NCI-H69 (cell line): ENCODE data around the gene PTPN9.
"Not testable (repeated sequence)": the region's sequence is repeated elsewhere in the genome, so short reads cannot be mapped to it uniquely, and the experiment has no call there.

Experiments
- DNase-seq: peaks from one replicate; lab custom pipeline; 2025; lab: John Stamatoyannopoulos, UW

Gene PTPN9

DNA sequence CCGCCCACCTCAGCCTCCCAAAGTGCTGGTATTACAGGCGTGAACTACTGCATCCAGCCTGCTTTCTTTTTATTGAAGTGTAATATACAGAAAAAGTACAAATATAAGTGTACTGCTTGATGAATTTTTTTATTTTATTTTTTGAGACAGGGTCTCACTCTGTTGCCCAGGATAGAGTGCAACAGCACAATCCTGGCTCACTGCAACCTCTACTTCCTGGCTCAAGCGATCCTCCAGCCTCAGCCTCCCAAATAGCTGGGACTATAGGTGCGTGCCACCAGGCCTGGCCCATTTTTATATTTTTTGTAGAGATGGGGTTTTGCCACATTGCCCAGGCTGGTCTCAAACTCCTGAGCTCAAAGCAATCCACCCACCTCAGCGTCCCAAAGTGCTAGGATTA, 3.8 kb upstream of the PTPN9 start:
- DNase-seq: not testable (repeated sequence)

DNA sequence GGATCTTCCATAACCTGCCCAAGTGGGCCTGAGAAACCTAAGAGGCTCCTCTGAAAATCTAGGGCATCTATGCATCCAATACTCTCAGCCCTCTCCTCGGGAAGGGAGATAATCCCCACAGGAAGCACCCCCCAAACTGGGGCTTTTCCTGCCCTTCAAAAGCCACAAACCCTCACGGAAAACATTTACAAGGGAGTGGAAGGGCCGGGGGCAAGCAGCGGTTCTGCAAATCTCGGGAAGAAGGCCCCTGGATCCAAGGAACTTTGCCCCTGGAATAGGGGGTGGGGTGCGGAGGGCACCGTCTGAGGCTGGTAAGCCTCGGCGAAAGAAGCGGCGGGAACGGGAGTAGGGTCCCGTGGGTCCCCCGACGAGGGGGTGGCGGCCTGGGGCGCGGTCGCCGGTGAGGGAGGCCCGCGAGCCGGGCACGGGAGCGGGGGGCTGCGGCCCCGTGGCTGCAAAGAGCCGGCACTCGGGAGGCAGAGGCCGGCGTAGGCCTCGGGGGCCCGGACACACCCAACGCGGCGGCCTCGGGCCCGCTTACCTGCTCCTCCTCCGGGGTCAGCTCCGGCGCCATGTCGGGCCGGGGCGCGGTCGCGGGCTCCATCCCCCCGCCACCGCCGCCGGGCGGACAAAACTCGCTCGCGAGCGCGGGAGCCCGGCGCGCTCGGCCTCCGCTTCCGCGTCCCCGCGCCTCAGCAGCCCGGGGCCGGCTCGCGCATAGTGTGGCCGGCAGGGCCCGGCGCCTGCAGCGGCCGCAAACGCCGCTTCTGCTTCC, 755 bp downstream of the PTPN9 start:
- peak; percentile 57 for DNase-seq

DNA sequence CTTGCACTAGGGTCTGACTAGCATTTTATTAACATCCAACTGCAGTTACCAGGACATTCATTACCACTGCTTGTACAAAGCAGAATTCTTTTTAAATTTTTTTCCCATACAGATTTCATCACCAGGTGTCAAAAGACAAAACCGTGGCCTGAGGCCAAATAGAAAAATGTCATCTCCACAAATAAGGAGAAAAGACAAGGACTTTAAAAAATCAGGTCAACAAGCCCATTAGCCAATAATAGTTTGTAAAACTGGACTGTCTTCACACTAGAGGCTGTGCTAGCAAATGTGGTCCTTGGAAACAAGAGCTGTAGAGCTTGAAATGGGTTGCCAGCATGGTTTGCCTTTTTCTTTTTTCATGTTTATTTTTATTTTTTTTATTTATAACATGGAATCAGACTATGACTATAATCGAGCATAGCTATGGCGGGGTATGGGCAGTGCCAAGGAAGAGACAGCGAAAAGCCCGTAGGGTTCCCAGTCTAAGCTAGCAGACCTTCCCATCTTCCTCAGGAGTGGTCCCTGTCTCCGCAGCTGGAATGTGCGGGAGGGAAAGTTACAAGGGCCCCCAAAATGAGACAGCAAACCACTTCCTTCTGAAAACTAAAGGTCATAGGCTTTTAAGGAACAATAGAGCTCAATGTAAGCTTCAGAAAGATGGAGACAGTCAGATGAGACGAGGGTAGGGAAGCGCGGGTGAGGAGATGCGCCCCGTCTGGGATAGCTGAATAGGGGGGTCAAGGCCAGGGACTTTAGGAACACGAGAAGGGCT, 1.5 kb downstream of the PTPN9 start:
- DNase-seq: peak; percentile 38

DNA sequence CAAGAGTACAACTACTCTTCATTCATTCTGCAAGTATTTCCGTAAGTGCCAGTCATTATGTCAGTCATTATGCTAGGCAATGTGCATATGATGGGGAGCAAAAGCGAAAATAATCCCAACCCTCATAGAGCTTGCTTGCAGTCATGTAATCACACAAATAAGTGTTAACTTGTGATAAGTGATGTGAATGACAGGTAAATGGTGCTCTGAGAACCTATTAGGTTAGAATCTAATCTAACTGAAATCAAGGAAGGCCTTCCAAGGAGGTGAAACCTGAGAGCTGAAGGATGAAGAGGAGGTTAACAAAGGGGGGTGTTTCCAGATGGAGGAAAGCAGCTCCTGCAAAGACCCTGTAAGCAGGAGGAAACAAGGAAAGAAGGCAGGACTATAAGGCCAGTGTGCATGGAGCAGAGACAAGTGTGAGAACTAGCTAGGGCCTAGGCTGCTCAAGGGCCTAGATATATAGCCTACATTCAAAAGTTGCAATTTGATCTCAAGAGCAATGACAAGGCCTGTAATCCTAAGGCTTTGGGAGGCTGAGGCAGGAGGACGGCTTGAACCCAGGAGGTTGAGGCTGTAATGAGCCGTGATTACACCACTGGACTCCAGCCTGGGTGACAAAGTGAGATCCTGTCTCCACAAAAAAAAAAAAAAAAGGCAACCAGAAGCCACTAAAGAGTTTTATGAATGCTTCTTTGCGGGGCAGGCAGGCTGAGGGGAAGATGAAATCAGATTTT, 5.3 kb downstream of the PTPN9 start:
- DNase-seq: no peak

DNA sequence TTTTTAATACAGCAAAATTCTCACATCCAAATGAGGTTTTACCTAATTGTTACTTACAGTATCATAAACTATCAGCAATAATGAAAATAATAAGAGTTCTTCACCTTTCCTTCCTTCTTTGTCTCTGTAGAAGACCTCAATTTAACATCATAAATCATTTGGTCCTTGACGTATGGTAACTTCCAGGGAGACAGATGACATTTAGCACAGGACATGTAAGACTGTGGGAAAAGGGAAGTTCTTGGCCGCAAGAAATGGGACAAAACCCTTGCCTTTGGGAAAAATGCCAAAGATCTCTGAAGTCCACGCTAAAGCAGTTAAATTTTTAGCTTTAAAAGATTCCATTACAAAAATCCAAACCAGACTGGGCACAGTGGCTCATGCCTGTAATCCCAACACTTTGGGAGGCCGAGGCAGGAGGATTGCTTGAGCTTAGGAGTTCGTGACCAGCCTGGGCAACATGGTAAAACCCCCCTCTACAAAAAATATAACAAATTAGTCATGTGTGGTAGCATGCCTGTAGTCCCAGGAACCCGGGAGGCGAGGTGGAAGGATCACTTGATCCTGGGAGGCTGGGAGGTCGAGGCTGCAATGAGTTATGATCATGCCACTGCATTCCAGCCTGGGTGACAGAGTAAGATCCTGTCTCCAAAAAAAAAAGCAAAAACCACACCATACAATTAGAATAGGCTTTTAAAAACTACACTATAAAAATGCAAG, 8.8 kb downstream of the PTPN9 start:
- no peak for DNase-seq

DNA sequence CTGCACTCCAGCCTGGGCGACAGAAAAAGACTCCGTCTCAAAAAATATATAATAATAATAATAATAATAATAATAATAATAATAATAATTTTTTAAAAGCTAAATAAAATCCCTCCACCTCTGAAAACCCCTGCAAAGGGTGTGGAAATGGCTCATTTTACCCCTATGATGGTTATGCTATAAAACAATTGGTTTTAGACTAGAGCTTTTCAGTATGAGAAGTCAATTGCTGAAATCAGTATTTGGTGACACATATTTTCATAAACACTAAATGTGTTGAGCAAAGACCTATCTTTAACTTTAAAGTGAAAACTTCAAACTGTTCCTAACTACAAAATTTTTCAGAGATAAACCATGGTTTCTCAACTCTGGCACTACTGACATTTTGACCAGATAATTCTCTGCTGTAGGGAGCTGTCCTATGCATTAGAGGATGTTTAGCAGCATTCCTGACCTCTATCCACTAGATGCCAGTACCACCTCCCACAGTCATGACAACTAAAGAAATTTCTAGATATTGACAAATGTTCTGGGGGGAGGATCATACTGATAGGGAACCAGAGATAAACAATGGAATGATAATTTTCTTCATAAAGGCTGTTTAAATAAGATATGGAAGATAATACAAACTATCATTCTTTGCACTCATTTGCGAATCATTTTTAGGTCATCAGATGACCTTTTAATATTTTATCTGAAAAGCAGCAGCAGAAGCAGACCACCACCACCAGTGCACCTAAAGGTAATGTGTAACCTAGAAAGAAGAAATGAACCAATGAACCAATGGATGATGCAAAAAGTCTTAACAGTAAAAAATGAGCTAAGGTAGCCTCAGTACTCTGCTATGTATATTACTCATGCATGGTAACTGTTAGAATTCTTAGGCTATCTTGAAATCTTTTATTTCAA, 13.8 kb downstream of the PTPN9 start:
- DNase-seq: no peak

- DNase-seq: no peak
Observed at GRCh38 chr15:75561888-75562287, 17.2 kb downstream of the PTPN9 start.

DNA sequence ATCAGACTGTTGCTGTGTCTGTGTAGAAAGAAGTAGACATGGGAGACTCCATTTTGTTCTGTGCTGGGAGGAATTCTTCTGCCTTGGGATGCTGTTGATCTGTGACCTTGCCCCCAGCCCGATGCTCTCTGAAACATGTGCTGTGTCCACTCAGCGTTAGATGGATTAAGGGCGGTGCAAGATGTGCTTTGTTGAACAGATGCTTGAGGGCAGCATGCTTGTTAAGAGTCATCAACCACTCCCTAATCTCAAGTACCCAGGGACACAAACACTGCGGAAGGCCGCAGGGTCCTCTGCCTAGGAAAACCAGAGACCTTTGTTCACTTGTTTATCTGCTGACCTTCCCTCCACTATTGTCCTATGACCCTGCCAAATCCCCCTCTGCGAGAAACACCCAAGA, 19.8 kb downstream of the PTPN9 start:
- DNase-seq: not testable (repeated sequence)

- not testable (repeated sequence) for DNase-seq
Observed at GRCh38 chr15:75558955-75559354, 20.2 kb downstream of the PTPN9 start.

DNA sequence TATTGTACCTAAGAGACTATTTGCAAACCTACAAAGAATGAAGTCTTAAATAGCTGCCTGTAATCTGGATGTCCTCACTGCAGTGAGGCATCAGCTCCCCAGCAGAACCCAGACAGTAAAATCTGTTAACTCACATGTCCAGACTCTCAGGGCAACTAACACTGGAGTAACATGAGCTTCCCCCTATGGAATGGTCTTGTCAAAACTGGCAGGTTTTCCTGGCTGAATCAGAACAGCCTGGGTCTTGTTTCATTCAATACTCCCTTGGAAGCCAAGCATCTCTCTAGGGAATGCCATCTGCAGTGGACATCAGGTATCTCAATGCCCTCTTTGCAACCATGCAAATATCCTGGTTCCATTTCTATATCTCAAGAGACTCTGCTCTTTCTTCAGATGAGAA, 24.4 kb downstream of the PTPN9 start:
- DNase-seq: peak; percentile 72

DNA sequence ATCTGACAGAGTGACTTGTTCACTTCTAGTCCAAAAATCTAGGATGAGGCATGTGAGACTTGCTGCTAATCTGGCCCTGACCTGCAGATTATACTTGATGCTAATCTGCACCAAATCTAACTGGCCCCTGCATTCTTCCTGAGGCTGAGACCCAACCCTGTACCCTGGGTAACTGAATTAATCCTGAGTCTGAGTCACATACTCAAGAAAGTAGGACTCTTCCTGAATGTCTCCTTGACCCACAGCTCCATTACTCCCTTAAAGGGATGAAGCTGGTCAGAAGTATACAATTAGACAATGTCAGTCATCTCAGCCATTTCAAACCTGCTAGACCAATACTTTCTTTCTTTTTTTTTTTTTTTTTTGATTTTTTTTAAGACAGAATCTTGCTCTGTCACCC, 25.5 kb downstream of the PTPN9 start:
- DNase-seq: no peak

- no peak for DNase-seq
Observed at GRCh38 chr15:75551091-75551490, 28.0 kb downstream of the PTPN9 start.

DNA sequence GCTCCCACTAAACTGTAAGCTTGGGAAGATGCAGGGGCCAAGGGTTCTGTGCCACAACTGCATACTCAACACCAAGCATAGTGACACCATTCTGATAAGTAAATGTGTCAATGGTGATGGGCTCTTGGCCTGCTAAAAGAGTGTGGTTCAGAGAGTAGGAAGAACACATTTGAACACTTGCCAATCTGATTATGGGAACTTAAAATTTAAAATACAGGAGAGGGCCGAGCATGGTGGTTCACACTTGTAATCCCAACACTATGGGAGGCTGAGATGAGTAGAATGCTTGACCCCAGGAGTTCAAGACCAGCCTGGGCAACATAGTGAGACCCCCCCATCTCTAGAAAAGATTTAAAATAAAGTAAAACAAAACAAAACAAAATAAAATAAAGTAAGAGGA, 34.1 kb downstream of the PTPN9 start:
- DNase-seq: no peak

GRCh38 chr15:75544359-75544758, 34.8 kb downstream of the PTPN9 start:
- no peak for DNase-seq

DNA sequence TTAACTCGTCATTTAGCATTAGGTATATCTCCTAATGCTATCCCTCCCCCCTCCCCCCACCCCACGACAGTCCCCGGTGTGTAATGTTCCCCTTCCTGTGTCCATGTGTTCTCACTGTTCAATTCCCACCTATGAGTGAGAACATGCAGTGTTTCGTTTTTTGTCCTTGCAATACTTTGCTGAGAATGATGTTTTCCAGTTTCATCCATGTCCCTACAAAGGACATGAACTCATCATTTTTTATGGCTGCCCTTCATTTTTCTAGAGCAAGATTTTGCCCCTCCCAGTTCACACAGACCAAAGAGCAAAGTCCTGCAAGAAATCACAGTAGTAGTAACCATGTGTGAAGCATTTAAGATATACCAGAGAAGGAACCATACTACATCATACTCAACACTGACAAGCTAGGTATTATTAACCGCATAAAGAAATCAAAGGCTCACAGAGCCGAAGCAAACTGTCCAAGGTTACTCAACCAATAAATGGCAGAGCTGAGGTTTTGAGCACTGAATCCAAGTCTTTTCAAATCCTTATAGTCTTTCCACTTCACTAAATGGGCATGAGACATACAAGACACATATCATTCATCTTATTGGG, 36.1 kb downstream of the PTPN9 start:
- DNase-seq: not testable (repeated sequence)

- no peak for DNase-seq
Observed at GRCh38 chr15:75542386-75542797, 36.7 kb downstream of the PTPN9 start.

- no peak for DNase-seq
Observed at GRCh38 chr15:75538376-75538775, 40.7 kb downstream of the PTPN9 start.

GRCh38 chr15:75533945-75534344, 45.2 kb downstream of the PTPN9 start:
- DNase-seq: no peak

- peak; percentile 8 for DNase-seq
Observed at GRCh38 chr15:75532413-75533250, 46.5 kb downstream of the PTPN9 start.

DNA sequence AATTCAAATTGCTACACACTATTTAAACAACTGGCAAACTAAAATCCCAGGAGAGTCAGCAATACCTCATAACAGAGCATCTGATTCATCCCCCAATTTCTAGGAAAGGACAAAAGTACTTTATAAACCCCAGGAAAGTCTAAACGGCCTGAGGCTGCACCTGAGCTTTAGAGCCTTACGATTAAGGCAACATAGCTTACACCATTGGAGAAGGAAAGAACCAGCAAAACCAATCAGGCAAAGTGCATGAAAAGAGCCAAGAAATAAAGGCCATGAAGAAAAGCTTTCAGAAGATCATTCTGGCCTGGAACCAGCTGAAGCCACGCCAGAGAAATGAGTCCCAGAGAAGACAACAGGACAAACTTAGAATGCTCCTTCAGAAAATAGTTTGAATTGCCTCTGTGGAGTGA, 48.1 kb downstream of the PTPN9 start:
- peak; percentile 48 for DNase-seq
